ENCODE measurements around the gene EIF3B.
"Not testable (repeated sequence)": the region's sequence is repeated elsewhere in the genome, so short reads cannot be mapped to it uniquely, and the experiment has no call there.

EIF3B gene

GRCh38 chr7:2321020-2321419 lies 33.6 kb upstream of the EIF3B start:
- DNase-seq (ENCODE audit: extremely low spot score): no peak
- POLR2A ChIA-PET: no interaction called here
- CTCF ChIA-PET: no interaction called here
- no peak for TF ChIP-seq CTCF (IDR thresholded peaks at IDR 0.05; ENCODE audit: control extremely low read depth, extremely low read depth, low read depth, missing control alignments)

GRCh38 chr7:2325162-2325561 lies 29.5 kb upstream of the EIF3B start:
- DNase-seq (ENCODE audit: extremely low spot score): no peak
- CTCF ChIA-PET: interaction anchor here (1.0 to 2.2 kb wide), 2 partner anchors 9 to 23 kb away, joined by 3 to 9 read pairs; no protein-coding TSS in a partner anchor
- POLR2A ChIA-PET: interaction anchor here (0.6 to 0.7 kb wide), 2 partner anchors 258 to 302 kb away, joined by 3 to 4 read pairs; no protein-coding TSS in a partner anchor

GRCh38 chr7:2326951-2327350 lies 27.7 kb upstream of the EIF3B start:
- no peak for TF ChIP-seq CTCF (IDR thresholded peaks at IDR 0.05; ENCODE audit: control extremely low read depth, extremely low read depth, low read depth, missing control alignments)
- DNase-seq (ENCODE audit: extremely low spot score): no peak
- POLR2A ChIA-PET: no interaction called here
- CTCF ChIA-PET: interaction anchor here (1.0 to 2.5 kb wide), 2 partner anchors 10 to 21 kb away, joined by 4 to 6 read pairs; no protein-coding TSS in a partner anchor

More at GRCh38 chr7:2325162-2325561, 29.5 kb upstream of the EIF3B start:
- TF ChIP-seq CTCF (IDR thresholded peaks at IDR 0.05; ENCODE audit: control extremely low read depth, extremely low read depth, low read depth, missing control alignments): no peak

- no peak for TF ChIP-seq CTCF (IDR thresholded peaks at IDR 0.05; ENCODE audit: control extremely low read depth, extremely low read depth, low read depth, missing control alignments)
- CTCF ChIA-PET: interaction anchor here (1.6 kb wide), 1 partner anchor 12 kb away, joined by 6 read pairs; no protein-coding TSS in a partner anchor
- POLR2A ChIA-PET: no interaction called here
- no peak for DNase-seq (ENCODE audit: extremely low spot score)
These were observed 24.1 kb upstream of the EIF3B start for GRCh38 chr7:2330493-2330892.

GRCh38 chr7:2331707-2332106 lies 22.9 kb upstream of the EIF3B start:
- ChIA-PET CTCF (interaction anchor here (1.6 kb wide), 1 partner anchor 13 kb away, joined by 6 read pairs; no protein-coding TSS in a partner anchor), POLR2A (no interaction called here)

GRCh38 chr7:2332606-2333231 lies 21.9 kb upstream of the EIF3B start:
- POLR2A ChIA-PET; DNase-seq (ENCODE audit: extremely low spot score): not testable (repeated sequence)
- CTCF ChIA-PET: interaction anchor here (3.1 kb wide), 1 partner anchor 15 kb away, joined by 11 read pairs; no protein-coding TSS in a partner anchor

More at GRCh38 chr7:2331707-2332106, 22.9 kb upstream of the EIF3B start:
- TF ChIP-seq CTCF (IDR thresholded peaks at IDR 0.05; ENCODE audit: control extremely low read depth, extremely low read depth, low read depth, missing control alignments): no peak
- no peak for DNase-seq (ENCODE audit: extremely low spot score)

- ChIA-PET POLR2A (no interaction called here), CTCF (interaction anchor here (1.5 to 3.1 kb wide), 2 partner anchors 10 to 11 kb away, joined by 6 to 18 read pairs; no protein-coding TSS in a partner anchor)
- no peak for TF ChIP-seq CTCF (IDR thresholded peaks at IDR 0.05; ENCODE audit: control extremely low read depth, extremely low read depth, low read depth, missing control alignments)
- no peak for DNase-seq (ENCODE audit: extremely low spot score)
These were observed 17.9 kb upstream of the EIF3B start for GRCh38 chr7:2336626-2337299.

GRCh38 chr7:2347351-2348063 lies 7.1 kb upstream of the EIF3B start:
- CTCF ChIA-PET: interaction anchor here (0.7 to 2.5 kb wide), 39 partner anchors 10 to 828 kb away, joined by 3 to 19 read pairs (median 5); partner anchors contain the start of gene MAD1L1

More at GRCh38 chr7:2347351-2348063, 7.1 kb upstream of the EIF3B start:
- POLR2A ChIA-PET; DNase-seq (ENCODE audit: extremely low spot score): not testable (repeated sequence)
